Measurements from ENCODE around the gene PARP11.

DNA sequence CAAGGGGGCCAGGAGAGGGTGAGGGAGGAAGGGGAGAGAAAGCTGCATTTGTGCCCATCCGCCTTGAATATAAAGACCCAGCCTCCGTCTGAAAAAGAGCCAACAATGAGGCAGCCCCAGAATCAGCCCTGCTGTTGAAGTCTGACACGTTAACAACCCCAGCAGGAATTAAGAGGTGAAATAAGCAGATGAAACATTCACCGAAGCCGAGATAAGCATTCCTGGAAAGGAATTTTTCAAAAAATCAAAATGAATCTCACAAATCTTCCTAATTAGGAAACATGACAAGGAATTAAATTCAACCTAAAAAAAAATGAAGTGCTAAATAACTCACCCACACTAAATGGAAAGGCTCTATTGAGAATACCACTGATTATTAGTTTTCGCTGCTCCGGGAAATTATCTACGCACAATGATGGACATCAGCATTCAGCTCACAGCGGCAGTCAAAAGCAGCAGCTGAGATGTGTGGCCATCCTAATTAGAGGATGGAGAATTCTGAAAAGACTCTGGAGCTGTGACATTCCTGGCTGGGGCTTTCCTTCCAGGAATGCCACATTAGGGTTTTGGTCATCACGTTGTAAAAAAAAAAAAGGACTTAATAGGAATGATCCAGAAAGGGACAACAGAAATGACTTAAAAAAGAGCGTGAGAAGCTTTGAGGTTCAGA, 8.2 kb upstream of the PARP11 start:
- TF ChIP-seq, protein P1, sequence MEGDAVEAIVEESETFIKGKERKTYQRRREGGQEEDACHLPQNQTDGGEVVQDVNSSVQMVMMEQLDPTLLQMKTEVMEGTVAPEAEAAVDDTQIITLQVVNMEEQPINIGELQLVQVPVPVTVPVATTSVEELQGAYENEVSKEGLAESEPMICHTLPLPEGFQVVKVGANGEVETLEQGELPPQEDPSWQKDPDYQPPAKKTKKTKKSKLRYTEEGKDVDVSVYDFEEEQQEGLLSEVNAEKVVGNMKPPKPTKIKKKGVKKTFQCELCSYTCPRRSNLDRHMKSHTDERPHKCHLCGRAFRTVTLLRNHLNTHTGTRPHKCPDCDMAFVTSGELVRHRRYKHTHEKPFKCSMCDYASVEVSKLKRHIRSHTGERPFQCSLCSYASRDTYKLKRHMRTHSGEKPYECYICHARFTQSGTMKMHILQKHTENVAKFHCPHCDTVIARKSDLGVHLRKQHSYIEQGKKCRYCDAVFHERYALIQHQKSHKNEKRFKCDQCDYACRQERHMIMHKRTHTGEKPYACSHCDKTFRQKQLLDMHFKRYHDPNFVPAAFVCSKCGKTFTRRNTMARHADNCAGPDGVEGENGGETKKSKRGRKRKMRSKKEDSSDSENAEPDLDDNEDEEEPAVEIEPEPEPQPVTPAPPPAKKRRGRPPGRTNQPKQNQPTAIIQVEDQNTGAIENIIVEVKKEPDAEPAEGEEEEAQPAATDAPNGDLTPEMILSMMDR (conservative IDR thresholded peaks at IDR 0.05; ENCODE audit: low read length), result no peak
- TF ChIP-seq EZH2phosphoT487 (IDR thresholded peaks at IDR 0.05; ENCODE audit: borderline replicate concordance, low read depth, low read length), result no peak
